ENCODE data around the gene IL23R.

GRCh38 chr1:67241200-67241746 lies 75.0 kb downstream of the IL23R start:
- TF ChIP-seq CTCF (IDR thresholded peaks at IDR 0.05) (no peak), FOSL2 (IDR thresholded peaks at IDR 0.05; ENCODE audit: borderline replicate concordance, low read depth) (no peak), CHD2 (IDR thresholded peaks at IDR 0.05; ENCODE audit: low read length, partially characterized antibody) (no peak), IRF3 (IDR thresholded peaks at IDR 0.05; ENCODE audit: low read depth, low read length) (no peak), PBX3 (IDR thresholded peaks at IDR 0.05) (no peak), RFX5 (IDR thresholded peaks at IDR 0.05; ENCODE audit: low read length) (no peak)

All from SK-N-SH (cell line).